ENCODE results near the gene DEGS2. TPM values are rescaled to one million over a fixed set of nuclear protein-coding genes. Genes with fewer than 3 reads are reported as not detected.

The DEGS2 gene
- polyA plus RNA-seq, 1 experiment: not detected

DNA sequence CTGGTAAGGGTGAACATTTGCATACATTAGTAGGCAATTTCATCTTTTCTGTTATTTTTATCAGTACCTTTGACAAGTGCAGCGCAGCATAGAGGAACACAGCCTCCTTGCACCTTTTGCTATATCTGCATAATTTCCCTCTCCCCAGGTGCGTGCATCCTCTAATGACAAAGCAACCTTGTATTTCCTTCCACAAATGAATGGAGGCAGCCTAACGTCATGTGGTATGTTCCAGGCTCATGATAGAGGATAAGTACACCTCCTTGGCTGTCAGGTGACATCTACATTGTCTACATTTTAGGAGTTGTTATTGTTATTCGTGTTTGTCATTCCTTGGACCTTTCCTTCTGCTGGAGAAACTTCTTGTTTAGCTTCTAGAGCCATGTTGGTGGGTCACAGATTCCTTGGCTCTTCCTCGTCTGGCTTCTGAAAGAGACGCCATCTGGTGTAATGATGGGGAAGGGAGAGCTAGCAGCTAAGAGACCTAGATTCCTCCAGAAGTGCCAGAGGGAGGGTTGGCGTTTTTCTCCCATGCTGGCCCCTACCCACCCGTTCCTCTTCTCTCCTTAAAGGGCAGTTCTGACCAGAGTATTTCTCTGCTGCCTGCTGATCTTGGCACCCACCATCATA, 57.2 kb downstream of the DEGS2 start:
- POLR2A ChIA-PET: no interaction called here
- TF ChIP-seq, protein P1, sequence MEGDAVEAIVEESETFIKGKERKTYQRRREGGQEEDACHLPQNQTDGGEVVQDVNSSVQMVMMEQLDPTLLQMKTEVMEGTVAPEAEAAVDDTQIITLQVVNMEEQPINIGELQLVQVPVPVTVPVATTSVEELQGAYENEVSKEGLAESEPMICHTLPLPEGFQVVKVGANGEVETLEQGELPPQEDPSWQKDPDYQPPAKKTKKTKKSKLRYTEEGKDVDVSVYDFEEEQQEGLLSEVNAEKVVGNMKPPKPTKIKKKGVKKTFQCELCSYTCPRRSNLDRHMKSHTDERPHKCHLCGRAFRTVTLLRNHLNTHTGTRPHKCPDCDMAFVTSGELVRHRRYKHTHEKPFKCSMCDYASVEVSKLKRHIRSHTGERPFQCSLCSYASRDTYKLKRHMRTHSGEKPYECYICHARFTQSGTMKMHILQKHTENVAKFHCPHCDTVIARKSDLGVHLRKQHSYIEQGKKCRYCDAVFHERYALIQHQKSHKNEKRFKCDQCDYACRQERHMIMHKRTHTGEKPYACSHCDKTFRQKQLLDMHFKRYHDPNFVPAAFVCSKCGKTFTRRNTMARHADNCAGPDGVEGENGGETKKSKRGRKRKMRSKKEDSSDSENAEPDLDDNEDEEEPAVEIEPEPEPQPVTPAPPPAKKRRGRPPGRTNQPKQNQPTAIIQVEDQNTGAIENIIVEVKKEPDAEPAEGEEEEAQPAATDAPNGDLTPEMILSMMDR (IDR thresholded peaks at IDR 0.05; ENCODE audit: insufficient read depth, low read depth, low read length): no peak
- H3K36me3 ChIP-seq (ENCODE audit: control insufficient read depth, insufficient read depth, low read length): peaks cover 2% of the 10 kb centered on the region
- CTCF ChIA-PET: interaction anchor here (1.4 kb wide), 1 partner anchor 91 kb away, joined by 3 read pairs; no protein-coding TSS in a partner anchor
- no peak overlapping the region for H3K4me3 ChIP-seq (ENCODE audit: low read depth, low read length)
- DNase-seq (ENCODE audit: low read depth): no peak
- no peaks in the 10 kb centered on the region for H3K27me3 ChIP-seq (ENCODE audit: control insufficient read depth, insufficient read depth, low read length)

DNA sequence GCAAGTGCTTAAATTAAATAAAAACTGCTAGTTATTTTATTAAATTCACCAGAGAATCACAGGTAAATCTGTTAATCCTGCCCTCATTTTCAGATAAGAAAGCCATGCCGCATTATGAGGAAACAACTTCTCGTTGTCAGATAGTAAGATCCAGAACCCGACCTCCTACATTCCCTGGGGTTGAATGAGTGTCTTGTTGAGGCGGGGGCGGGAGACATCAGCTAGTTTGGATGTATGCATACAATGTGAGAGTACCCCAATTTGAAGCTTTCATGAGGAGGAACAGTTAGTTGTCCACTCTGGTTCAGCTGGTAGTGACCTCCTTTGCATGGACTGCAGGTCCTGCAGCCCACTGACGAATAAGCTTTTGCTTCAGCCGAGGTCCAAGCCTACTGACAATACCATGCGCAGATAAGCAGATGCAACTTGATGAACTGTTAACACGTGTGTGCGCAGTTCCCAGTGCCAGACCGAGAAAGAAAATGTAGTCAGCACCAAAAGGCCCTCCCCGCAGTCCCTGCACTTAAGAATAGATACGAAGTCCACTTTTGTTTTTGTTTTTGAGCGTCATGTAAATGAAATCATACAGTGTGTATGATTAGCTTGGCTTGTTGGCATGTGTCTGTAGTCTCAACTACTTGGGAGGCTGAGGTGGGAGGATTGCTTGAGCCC, 59.3 kb downstream of the DEGS2 start:
- H3K4me3 ChIP-seq (ENCODE audit: low read depth, low read length): no peak overlapping the region
- ChIA-PET CTCF (interaction anchor here (0.9 to 1.6 kb wide), 2 partner anchors 8 to 18 kb away, joined by 3 to 7 read pairs; no protein-coding TSS in a partner anchor), POLR2A (no interaction called here)
- no peak for DNase-seq (ENCODE audit: low read depth)
- no peaks in the 10 kb centered on the region for H3K27me3 ChIP-seq (ENCODE audit: control insufficient read depth, insufficient read depth, low read length)
- peaks cover 2% of the 10 kb centered on the region for H3K36me3 ChIP-seq (ENCODE audit: control insufficient read depth, insufficient read depth, low read length)
- TF ChIP-seq, protein P1 (IDR thresholded peaks at IDR 0.05; ENCODE audit: insufficient read depth, low read depth, low read length): no peak

DNA sequence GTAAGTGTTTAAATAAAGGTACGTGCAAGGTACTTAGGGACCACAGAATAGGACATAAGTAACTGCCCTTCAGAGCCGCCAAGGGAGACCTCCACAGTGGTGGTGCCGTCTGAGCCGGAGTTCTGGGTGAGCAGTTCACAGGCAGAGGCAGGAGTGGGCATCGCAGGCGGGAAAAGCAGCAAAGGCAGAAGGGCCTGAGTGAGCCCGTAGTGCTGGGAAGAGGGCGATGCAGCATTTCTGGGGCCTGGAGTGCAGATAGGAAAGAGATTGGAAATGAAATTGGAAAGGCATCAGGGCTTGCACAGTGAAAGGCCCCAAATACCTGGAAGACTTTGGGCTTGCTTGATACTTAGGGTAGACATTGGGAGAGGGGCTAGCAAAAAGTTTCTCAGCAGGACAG, 61.3 kb downstream of the DEGS2 start:
- no peaks in the 10 kb centered on the region for H3K27me3 ChIP-seq (ENCODE audit: control insufficient read depth, insufficient read depth, low read length)
- H3K36me3 ChIP-seq (ENCODE audit: control insufficient read depth, insufficient read depth, low read length): peaks cover 2% of the 10 kb centered on the region
- ChIA-PET POLR2A (no interaction called here), CTCF (interaction anchor here (1.6 kb wide), 1 partner anchor 12 kb away, joined by 4 read pairs; no protein-coding TSS in a partner anchor)
- H3K4me3 ChIP-seq (ENCODE audit: low read depth, low read length): no peak overlapping the region
- TF ChIP-seq, protein P1 (IDR thresholded peaks at IDR 0.05; ENCODE audit: insufficient read depth, low read depth, low read length): no peak
- DNase-seq (ENCODE audit: low read depth): no peak

DNA sequence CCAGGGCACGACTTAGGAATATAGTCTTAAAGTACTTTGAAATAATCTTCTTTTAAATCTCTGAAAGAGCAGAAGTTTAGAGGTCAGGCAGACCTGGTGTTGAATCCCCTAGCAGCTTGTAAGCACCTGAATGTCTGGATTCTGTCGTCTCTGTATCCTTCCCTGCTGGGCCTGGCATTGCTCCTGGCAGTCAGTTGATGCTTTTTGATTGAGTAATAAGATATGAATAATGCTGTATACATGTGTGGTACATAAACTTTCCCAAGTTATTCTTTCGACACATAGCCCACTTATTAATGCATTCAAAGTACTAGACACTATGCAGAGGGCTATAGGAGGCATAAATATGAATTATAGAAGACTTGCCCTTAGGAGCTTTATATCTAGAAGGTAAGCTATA, 62.8 kb downstream of the DEGS2 start:
- Histone ChIP-seq H3K36me3 (ENCODE audit: control insufficient read depth, insufficient read depth, low read length) (peaks cover 2% of the 10 kb centered on the region), H3K27me3 (ENCODE audit: control insufficient read depth, insufficient read depth, low read length) (no peaks in the 10 kb centered on the region), H3K4me3 (ENCODE audit: low read depth, low read length) (no peak overlapping the region)
- ChIA-PET CTCF (interaction anchor here (0.8 to 2.9 kb wide), 6 partner anchors 9 to 113 kb away, joined by 3 to 22 read pairs (median 4); no protein-coding TSS in a partner anchor), POLR2A (interaction anchor here (0.6 kb wide), 1 partner anchor 13 kb away, joined by 9 read pairs; no protein-coding TSS in a partner anchor)
- TF ChIP-seq, protein P1 (IDR thresholded peaks at IDR 0.05; ENCODE audit: insufficient read depth, low read depth, low read length): no peak
- DNase-seq (ENCODE audit: low read depth): no peak

Small RNA genes within 50 kb of the gene (small RNA-seq; reads per million reads assigned to genes)
- gene MIR151B (ENCODE audit: insufficient read length, low read depth, low replicate concordance) (1.1 reads per million), gene MIR342 (ENCODE audit: insufficient read length, low read depth, low replicate concordance) (78.6 reads per million, percentile 90 among the genes with 10 or more reads in this experiment)

Other genes starting within 250 kb of the DEGS2 start
- 14.2 and 18.6 TPM in 2 replicates for gene EVL, start 94.2 kb downstream of the DEGS2 start, polyA plus RNA-seq (2011; rRNA removed)
- gene YY1, start 79.5 kb upstream of the DEGS2 start, polyA plus RNA-seq (2011; rRNA removed): 15.7 and 25.8 TPM in 2 replicates
- 12.5 and 16.4 TPM in 2 replicates for gene SLC25A29, start 146.8 kb upstream of the DEGS2 start, polyA plus RNA-seq (2011; rRNA removed)
- not detected in 2 replicates for gene SLC25A47, start 163.7 kb upstream of the DEGS2 start, polyA plus RNA-seq (2011; rRNA removed)
- 18.2 and 27.4 TPM in 2 replicates for gene WDR25, start 216.8 kb upstream of the DEGS2 start, polyA plus RNA-seq (2011; rRNA removed)

Measured in BJ (cell line).